ENCODE results near the gene PHC3.

DNA sequence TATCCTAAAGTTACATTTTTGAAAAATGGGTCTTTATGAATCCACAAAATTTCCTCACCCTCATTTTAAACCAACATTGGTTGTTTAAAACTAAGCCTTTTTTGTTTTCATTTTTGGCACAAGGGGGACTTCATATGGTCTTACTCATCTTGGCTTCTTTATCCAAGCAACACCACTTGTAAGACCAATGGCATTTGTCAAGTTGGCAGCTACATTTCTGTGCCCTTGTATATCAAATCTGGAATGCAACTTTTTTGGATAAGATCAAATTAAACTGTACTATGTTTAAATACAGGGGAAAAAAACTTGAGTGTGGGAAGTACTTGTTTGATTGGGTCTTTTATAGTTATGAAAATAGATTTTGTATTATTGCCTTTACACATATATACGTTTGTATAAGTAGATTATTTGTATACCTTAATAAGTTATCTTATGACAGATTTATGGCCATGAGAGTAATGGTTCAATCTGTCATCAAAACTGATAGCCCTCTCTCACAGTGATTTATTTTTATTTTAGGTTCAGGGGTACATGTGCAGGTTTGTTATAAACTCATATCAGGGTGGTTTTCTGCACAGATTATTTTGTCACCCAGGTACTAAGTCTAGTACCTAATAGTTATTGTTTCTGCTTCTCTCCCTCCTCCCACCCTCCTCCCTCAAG lies 100.3 kb downstream of the PHC3 start:
- TF ChIP-seq, protein P1, sequence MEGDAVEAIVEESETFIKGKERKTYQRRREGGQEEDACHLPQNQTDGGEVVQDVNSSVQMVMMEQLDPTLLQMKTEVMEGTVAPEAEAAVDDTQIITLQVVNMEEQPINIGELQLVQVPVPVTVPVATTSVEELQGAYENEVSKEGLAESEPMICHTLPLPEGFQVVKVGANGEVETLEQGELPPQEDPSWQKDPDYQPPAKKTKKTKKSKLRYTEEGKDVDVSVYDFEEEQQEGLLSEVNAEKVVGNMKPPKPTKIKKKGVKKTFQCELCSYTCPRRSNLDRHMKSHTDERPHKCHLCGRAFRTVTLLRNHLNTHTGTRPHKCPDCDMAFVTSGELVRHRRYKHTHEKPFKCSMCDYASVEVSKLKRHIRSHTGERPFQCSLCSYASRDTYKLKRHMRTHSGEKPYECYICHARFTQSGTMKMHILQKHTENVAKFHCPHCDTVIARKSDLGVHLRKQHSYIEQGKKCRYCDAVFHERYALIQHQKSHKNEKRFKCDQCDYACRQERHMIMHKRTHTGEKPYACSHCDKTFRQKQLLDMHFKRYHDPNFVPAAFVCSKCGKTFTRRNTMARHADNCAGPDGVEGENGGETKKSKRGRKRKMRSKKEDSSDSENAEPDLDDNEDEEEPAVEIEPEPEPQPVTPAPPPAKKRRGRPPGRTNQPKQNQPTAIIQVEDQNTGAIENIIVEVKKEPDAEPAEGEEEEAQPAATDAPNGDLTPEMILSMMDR (IDR thresholded peaks at IDR 0.05), result no peak
- TF ChIP-seq POLR2A (IDR thresholded peaks at IDR 0.05), result no peak
